ENCODE results near the gene ABCC11. TPM values are rescaled to one million over a fixed set of nuclear protein-coding genes. Genes with fewer than 3 reads are reported as not detected.

The ABCC11 gene
- total RNA-seq, 1 donor: 0.43 TPM

DNA sequence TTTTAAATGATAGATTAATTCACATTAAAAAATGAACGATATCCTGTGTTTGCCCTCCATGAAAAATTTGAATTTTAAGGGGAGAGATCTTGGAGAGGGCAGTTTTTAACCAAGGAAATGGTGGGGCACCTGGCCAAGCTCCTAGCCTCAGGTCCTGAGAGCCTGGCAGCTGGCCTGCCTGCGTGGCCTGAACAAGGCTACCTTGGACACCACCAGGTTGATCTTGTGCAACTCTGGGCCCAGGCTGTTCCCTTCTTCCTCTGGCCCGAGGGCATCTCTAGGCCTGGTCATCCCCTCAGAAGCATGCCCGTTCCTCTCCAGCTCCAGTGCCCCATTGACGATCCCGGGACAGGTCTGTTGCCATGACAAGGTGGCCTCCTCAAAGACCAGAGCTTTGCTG, 36.6 kb downstream of the ABCC11 start:
- TF ChIP-seq, protein P1, sequence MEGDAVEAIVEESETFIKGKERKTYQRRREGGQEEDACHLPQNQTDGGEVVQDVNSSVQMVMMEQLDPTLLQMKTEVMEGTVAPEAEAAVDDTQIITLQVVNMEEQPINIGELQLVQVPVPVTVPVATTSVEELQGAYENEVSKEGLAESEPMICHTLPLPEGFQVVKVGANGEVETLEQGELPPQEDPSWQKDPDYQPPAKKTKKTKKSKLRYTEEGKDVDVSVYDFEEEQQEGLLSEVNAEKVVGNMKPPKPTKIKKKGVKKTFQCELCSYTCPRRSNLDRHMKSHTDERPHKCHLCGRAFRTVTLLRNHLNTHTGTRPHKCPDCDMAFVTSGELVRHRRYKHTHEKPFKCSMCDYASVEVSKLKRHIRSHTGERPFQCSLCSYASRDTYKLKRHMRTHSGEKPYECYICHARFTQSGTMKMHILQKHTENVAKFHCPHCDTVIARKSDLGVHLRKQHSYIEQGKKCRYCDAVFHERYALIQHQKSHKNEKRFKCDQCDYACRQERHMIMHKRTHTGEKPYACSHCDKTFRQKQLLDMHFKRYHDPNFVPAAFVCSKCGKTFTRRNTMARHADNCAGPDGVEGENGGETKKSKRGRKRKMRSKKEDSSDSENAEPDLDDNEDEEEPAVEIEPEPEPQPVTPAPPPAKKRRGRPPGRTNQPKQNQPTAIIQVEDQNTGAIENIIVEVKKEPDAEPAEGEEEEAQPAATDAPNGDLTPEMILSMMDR (IDR thresholded peaks at IDR 0.05; ENCODE audit: insufficient read depth, low read depth, low read length): no peak
- no peak overlapping the region for H3K4me3 ChIP-seq (ENCODE audit: low read depth, low read length)
- no peak for DNase-seq (ENCODE audit: low read depth)

DNA sequence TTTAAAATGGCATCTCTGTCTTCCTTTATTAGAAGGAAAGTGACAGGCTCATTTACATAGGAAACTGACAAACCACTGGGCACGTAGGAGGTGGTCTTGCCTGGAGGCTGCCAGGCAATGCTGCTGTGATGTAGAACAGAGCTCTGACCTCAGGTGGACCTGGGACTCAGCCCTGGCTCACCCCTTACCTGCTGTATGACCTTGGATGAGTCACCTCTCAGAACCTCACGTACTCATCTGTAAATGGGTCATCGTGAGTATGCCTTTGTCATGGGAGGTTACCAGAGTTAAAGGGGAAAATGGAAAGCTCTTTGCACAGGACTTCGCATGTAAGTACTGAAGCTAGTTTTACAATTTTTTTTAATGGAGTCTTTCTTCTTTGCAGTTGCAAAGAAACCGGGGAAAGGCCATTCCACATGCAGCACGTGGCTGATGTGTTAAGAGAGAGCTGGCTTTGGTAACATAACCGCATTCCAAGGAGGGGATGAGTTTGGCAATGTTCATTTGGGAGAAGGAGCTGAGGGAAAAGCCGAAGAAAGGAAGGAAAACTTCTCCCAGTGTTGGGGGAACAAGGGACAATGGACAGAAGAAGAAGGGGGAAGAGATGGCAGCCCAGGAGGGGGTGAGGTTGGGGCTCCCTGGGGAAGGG, 40.6 kb downstream of the ABCC11 start:
- H3K4me3 ChIP-seq (ENCODE audit: low read depth, low read length): no peak overlapping the region
- TF ChIP-seq, protein P1 (IDR thresholded peaks at IDR 0.05; ENCODE audit: insufficient read depth, low read depth, low read length): no peak
- no peak for DNase-seq (ENCODE audit: low read depth)

DNA sequence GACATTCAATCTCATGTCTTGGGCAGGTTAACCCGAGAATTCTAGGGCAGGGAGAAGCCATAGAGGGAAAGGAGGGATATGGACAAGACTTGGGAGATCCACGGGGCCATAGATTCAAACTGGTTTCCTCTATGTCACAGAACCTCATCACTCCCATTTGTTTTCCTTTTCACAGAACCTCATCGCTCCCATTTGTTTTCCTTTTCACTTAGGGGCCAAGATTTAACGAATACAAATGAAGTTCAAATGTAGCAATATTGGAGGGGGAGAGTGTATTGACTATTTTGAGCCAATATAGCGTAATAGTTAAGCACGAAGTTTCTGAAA, 42.6 kb downstream of the ABCC11 start:
- TF ChIP-seq, protein P1 (IDR thresholded peaks at IDR 0.05; ENCODE audit: insufficient read depth, low read depth, low read length): no peak
- H3K4me3 ChIP-seq (ENCODE audit: low read depth, low read length): no peak overlapping the region
- DNase-seq (ENCODE audit: low read depth): no peak

DNA sequence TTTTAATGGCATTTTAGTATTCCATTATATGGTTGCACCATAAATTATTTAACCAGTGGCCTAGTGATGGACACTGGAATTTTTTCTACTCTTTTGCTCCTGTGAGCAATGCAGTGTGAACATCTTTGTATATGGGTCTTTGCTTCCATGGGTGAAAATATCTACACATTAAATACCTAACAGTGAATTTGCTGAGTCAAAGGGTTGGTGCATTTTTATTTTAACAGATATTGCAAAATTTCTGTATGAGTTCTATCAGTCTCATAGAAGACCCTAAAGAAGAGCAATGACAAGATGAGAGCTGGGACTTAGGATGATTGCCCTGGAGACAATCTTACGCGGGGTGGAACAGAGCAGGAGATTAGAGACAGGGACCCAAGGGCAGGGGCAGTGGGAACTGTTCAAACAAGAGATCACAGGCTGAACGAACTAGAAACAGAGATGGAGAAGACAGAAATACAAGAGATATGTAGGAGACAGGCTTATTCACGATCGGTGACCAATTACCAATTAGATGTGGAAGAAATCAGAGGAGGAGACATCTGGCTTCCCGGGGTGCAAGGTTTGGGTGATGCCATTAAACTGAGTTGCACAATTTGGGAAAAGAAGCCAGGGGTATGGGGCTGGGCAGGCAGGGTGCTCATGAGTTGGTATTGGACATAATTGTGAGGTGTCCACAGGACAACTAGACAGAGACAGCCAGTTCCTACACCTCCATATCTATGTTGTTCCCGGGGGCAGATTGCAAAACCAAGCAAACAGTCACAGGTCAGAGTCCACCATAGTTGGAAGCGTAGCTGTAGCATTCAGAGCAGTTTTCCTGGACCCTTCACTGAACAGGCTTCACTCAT, 43.1 kb downstream of the ABCC11 start:
- H3K4me3 ChIP-seq (ENCODE audit: low read depth, low read length): no peak overlapping the region
- no peak for DNase-seq (ENCODE audit: low read depth)
- TF ChIP-seq, protein P1 (IDR thresholded peaks at IDR 0.05; ENCODE audit: insufficient read depth, low read depth, low read length): no peak

DNA sequence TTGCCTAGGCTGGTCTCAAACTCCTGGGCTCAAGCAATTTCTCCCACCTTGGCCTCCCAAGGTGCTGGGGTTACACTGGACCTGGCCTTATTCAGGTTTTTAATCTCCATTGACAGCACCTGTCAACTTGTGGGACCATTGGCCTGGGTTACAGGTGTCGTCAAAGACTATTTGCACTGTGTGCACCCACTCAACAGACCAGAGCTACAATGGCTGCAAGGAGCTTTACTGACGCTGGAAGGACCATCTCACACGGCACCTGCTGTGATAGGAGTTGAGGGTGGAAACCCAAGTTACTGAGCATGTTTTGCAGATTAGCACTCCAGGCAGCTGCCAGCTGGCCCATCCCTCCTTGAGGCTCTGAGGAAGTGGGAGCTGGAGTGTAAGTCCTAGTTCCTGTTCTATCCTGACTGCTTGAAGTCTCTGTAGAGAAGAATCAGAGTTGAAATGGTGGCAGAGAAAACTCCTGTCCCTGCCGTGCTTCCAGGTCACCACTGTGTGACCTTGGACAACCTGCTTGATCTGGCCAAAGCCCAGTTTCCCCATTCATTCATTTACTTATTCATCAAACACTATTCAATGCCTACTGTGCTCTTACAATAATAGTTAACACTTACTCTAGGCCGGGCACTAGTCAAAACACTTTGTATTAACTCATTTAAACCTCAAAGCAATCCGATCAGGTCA, 45.7 kb downstream of the ABCC11 start:
- TF ChIP-seq, protein P1 (IDR thresholded peaks at IDR 0.05; ENCODE audit: insufficient read depth, low read depth, low read length): no peak
- no peak overlapping the region for H3K4me3 ChIP-seq (ENCODE audit: low read depth, low read length)
- DNase-seq (ENCODE audit: low read depth): no peak

DNA sequence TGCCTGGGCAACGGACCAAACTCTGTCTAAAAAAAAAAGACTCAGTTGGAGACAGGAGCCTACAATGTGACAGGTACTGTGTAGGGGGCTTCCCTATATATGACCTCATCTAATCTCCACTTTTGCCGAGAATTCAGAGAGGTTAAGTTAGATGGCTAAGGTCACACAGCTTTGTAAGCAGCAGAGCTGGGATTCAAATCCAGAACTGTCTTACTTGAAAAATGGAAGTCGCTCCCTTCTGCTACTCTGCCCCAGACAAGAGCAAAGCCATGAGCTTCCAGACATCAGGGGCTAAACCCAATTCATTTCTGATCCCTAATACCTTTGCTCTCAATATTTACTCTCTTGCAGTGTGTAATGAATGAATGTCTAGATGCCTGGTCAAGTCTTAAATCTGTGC, 50.0 kb downstream of the ABCC11 start:
- no peak for DNase-seq (ENCODE audit: low read depth)
- H3K4me3 ChIP-seq (ENCODE audit: low read depth, low read length): no peak overlapping the region
- TF ChIP-seq, protein P1 (IDR thresholded peaks at IDR 0.05; ENCODE audit: insufficient read depth, low read depth, low read length): no peak

All from fibroblast of villous mesenchyme (primary cell).